ENCODE results near the gene OPN1SW. TPM values are rescaled to one million over a fixed set of nuclear protein-coding genes. Genes with fewer than 3 reads are reported as not detected.

Gene OPN1SW
- total RNA-seq, 1 donor from 2014 or later: not detected

DNA sequence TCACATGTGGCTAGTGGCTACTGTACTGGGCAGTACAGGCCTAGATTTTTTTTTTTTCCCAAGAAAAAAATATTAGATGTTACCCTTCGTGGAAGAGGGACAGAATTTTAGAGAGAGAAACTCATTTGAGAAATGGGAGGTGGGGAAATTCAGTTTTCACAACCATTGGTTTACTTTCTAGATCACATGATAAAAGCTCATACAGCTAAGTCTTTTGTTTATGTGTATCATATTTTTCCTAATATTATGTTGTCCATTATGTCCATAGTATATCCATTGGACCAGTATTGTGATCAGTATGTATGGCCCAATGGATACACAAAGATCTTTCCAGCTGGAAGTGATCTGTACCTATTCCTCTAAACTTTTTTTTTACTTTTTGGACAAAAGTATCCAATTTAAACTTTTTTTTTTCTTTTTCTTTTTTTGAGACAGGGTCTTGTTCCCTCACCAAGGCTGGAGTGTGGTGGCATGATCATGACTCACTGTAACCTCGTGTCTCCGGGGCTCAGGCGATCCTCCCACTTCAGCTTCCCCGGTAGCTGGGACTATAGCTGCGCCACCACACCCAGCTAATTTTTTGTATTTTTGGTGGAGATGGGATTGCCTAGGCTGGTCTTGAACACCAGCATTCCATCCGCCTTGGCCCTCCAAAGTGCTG, 32.4 kb downstream of the OPN1SW start:
- Mint-ChIP-seq H3K36me3 (ENCODE audit: low read depth) (peaks cover 23% of the 10 kb centered on the region), H3K4me1 (ENCODE audit: low read depth) (peaks cover 40% of the 10 kb centered on the region), H3K4me3 (no peak overlapping the region), H3K27me3 (ENCODE audit: insufficient read depth) (no peaks in the 10 kb centered on the region), H3K9me3 (no peaks in the 10 kb centered on the region), H3K27ac (no peak overlapping the region)
- intact Hi-C loops (cut with micrococcal nuclease): no loop called here
- no peak for DNase-seq (ENCODE audit: low spot score)

GRCh38 chr7:128742206-128742605, 33.4 kb downstream of the OPN1SW start:
- no peak for DNase-seq (ENCODE audit: low spot score)
- peaks cover 18% of the 10 kb centered on the region for H3K36me3 Mint-ChIP-seq (ENCODE audit: low read depth)
- intact Hi-C loops (cut with micrococcal nuclease): no loop called here
- peaks cover 38% of the 10 kb centered on the region for H3K4me1 Mint-ChIP-seq (ENCODE audit: low read depth)
- no peaks in the 10 kb centered on the region for H3K9me3 Mint-ChIP-seq
- no peaks in the 10 kb centered on the region for H3K27me3 Mint-ChIP-seq (ENCODE audit: insufficient read depth)
- H3K27ac Mint-ChIP-seq: no peak overlapping the region
- no peak overlapping the region for H3K4me3 Mint-ChIP-seq

DNA sequence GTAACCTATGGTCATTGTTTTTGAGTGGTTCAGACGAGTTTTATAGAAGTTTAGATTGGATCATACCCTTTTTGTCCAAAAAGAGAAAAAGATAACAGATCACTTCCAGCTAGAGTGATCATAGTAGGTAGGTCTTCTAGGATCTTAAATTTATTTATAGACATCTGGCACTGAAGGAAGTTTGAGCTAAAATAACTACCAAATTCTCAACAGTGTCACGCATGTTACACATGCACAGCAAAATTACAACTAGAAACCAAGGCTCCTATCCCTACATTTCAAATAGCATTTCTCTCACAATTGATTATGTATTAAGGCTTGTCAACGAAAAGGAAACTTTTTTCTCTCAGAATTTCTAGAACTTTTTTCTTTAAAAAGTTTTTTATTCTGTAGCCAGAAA, 34.1 kb downstream of the OPN1SW start:
- no peak overlapping the region for H3K27ac Mint-ChIP-seq
- no peaks in the 10 kb centered on the region for H3K9me3 Mint-ChIP-seq
- no peaks in the 10 kb centered on the region for H3K27me3 Mint-ChIP-seq (ENCODE audit: insufficient read depth)
- H3K36me3 Mint-ChIP-seq (ENCODE audit: low read depth): peaks cover 15% of the 10 kb centered on the region
- intact Hi-C loops (cut with micrococcal nuclease): no loop called here
- DNase-seq (ENCODE audit: low spot score): no peak
- H3K4me1 Mint-ChIP-seq (ENCODE audit: low read depth): peaks cover 35% of the 10 kb centered on the region
- no peak overlapping the region for H3K4me3 Mint-ChIP-seq

DNA sequence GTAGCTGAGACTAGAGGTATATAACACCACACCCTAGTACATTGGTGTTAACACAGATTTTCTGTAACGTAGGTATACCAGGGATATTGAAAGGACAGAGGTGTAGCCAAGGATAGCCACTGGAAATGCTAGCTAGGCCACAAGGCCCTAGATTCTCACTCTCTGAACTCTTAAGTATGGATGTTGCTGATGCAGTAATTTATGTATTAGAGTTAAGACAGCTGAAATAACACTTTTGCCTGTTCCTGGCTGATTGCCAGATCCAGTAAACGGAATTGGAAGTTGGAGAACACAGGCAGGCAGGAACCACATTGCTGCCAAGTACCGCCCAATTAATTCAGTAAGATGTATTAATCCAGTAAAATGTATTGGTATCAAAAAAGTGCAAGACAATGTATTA, 34.6 kb downstream of the OPN1SW start:
- H3K4me1 Mint-ChIP-seq (ENCODE audit: low read depth): peaks cover 35% of the 10 kb centered on the region
- DNase-seq (ENCODE audit: low spot score): no peak
- no peak overlapping the region for H3K4me3 Mint-ChIP-seq
- H3K9me3 Mint-ChIP-seq: no peaks in the 10 kb centered on the region
- H3K27ac Mint-ChIP-seq: no peak overlapping the region
- no peaks in the 10 kb centered on the region for H3K27me3 Mint-ChIP-seq (ENCODE audit: insufficient read depth)
- intact Hi-C loops (cut with micrococcal nuclease): no loop called here
- H3K36me3 Mint-ChIP-seq (ENCODE audit: low read depth): peaks cover 15% of the 10 kb centered on the region

DNA sequence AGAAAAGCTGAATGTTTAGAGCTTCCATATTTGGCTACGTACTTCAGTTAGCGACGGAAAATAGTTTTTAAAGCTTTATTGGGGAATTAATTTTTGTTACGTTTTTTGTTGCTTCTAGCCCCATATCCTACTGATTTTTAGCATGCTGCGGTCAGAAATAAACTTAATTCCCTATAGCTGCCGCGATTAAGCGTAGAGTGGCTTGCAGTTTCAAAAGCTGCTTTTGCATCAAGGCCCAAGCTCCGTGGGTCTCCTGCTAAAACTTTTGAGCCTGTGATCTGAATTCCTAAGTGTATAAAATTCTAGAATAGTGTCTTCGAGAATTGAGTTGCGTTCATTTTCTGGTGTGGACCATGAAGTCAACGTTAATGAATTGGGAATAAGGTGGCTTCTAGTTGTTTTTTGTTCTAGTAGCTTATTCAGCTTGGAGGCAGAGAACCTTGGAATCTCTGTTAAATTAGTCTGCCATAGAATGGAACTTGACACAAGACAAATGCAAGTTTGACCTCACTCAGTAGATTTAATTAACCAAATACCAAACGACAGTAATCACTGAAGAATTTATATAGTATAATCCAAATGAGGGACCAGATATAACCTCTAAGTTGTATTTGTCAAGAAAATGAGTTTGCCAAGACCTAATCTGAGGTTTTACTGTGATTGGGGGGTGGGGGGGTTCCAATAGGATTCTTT, 35.5 kb downstream of the OPN1SW start:
- Mint-ChIP-seq H3K36me3 (ENCODE audit: low read depth) (peaks cover 12% of the 10 kb centered on the region), H3K9me3 (no peaks in the 10 kb centered on the region), H3K4me1 (ENCODE audit: low read depth) (peaks cover 30% of the 10 kb centered on the region), H3K4me3 (peak overlapping the region; percentile 100), H3K27ac (peak overlapping the region; percentile 99), H3K27me3 (ENCODE audit: insufficient read depth) (no peaks in the 10 kb centered on the region)
- no peak for DNase-seq (ENCODE audit: low spot score)
- intact Hi-C loops (cut with micrococcal nuclease): loop anchor here (1.0 to 5.0 kb wide), 9 partner anchors 43 to 1153 kb away; partner anchors contain the start of genes AHCYL2, ARF5, ATP6V1F and CCDC136

- peaks cover 8% of the 10 kb centered on the region for H3K36me3 Mint-ChIP-seq (ENCODE audit: low read depth)
- peaks cover 26% of the 10 kb centered on the region for H3K4me1 Mint-ChIP-seq (ENCODE audit: low read depth)
- peak within 1 kb of the TSS; percentile 100 for H3K4me3 Mint-ChIP-seq
- intact Hi-C loops (cut with micrococcal nuclease): loop anchor here (1.0 to 5.0 kb wide), 9 partner anchors 42 to 1152 kb away; partner anchors contain the start of genes AHCYL2, ARF5, ATP6V1F and CCDC136
- peak within 1 kb of the TSS; percentile 99 for H3K27ac Mint-ChIP-seq
- DNase-seq (ENCODE audit: low spot score): peak; percentile 95
- no peaks in the 10 kb centered on the region for H3K9me3 Mint-ChIP-seq
- H3K27me3 Mint-ChIP-seq (ENCODE audit: insufficient read depth): no peaks in the 10 kb centered on the region
Measured at GRCh38 chr7:128739048-128739962, 36.3 kb downstream of the OPN1SW start, which contains the start of gene CALU. CALU (plus strand) TSS chr7:128739359; CDS start chr7:128748584, 9,225 bp downstream.

- intact Hi-C loops (cut with micrococcal nuclease): loop anchor here (1.0 to 5.0 kb wide), 9 partner anchors 41 to 1151 kb away; partner anchors contain the start of genes AHCYL2, ARF5, ATP6V1F and CCDC136
- no peak for DNase-seq (ENCODE audit: low spot score)
- H3K9me3 Mint-ChIP-seq: no peaks in the 10 kb centered on the region
- H3K27ac Mint-ChIP-seq: peak overlapping the region; percentile 99
- peak overlapping the region; percentile 100 for H3K4me3 Mint-ChIP-seq
- H3K27me3 Mint-ChIP-seq (ENCODE audit: insufficient read depth): no peaks in the 10 kb centered on the region
- H3K36me3 Mint-ChIP-seq (ENCODE audit: low read depth): peaks cover 6% of the 10 kb centered on the region
- H3K4me1 Mint-ChIP-seq (ENCODE audit: low read depth): peaks cover 23% of the 10 kb centered on the region
Measured at GRCh38 chr7:128738570-128739047, 37.0 kb downstream of the OPN1SW start.

- Mint-ChIP-seq H3K9me3 (no peaks in the 10 kb centered on the region), H3K27me3 (ENCODE audit: insufficient read depth) (no peaks in the 10 kb centered on the region), H3K27ac (no peak overlapping the region), H3K36me3 (ENCODE audit: low read depth) (peaks cover 6% of the 10 kb centered on the region), H3K4me1 (ENCODE audit: low read depth) (peaks cover 23% of the 10 kb centered on the region), H3K4me3 (peak overlapping the region; percentile 100)
- DNase-seq (ENCODE audit: low spot score): no peak
- intact Hi-C loops (cut with micrococcal nuclease): loop anchor here (2.0 to 5.0 kb wide), 5 partner anchors 41 to 1151 kb away; partner anchors contain the start of genes AHCYL2, ARF5, GCC1 and HILPDA
Measured at GRCh38 chr7:128737867-128738385, 37.7 kb downstream of the OPN1SW start.

- H3K4me3 Mint-ChIP-seq: no peak overlapping the region
- DNase-seq (ENCODE audit: low spot score): no peak
- H3K9me3 Mint-ChIP-seq: no peaks in the 10 kb centered on the region
- H3K27me3 Mint-ChIP-seq (ENCODE audit: insufficient read depth): no peaks in the 10 kb centered on the region
- peaks cover 6% of the 10 kb centered on the region for H3K36me3 Mint-ChIP-seq (ENCODE audit: low read depth)
- no peak overlapping the region for H3K27ac Mint-ChIP-seq
- H3K4me1 Mint-ChIP-seq (ENCODE audit: low read depth): peaks cover 23% of the 10 kb centered on the region
- intact Hi-C loops (cut with micrococcal nuclease): loop anchor here (5.0 kb wide), 3 partner anchors 40 to 1150 kb away; partner anchors contain the start of genes ARF5, GCC1 and HILPDA
Measured at GRCh38 chr7:128737441-128737840, 38.2 kb downstream of the OPN1SW start.

GRCh38 chr7:128735436-128735835, 40.2 kb downstream of the OPN1SW start:
- H3K4me3 Mint-ChIP-seq: no peak overlapping the region

GRCh38 chr7:128734890-128735289, 40.7 kb downstream of the OPN1SW start:
- H3K4me1 Mint-ChIP-seq (ENCODE audit: low read depth): peaks cover 15% of the 10 kb centered on the region
- intact Hi-C loops (cut with micrococcal nuclease): loop anchor here (5.0 kb wide), 3 partner anchors 38 to 1148 kb away; partner anchors contain the start of genes ARF5, GCC1 and HILPDA
- H3K4me3 Mint-ChIP-seq: no peak overlapping the region
- peaks cover 9% of the 10 kb centered on the region for H3K27me3 Mint-ChIP-seq (ENCODE audit: insufficient read depth)
- H3K36me3 Mint-ChIP-seq (ENCODE audit: low read depth): peaks cover 4% of the 10 kb centered on the region
- no peak for DNase-seq (ENCODE audit: low spot score)
- no peaks in the 10 kb centered on the region for H3K9me3 Mint-ChIP-seq
- H3K27ac Mint-ChIP-seq: no peak overlapping the region

More at GRCh38 chr7:128735436-128735835, 40.2 kb downstream of the OPN1SW start:
- H3K9me3 Mint-ChIP-seq: no peaks in the 10 kb centered on the region
- DNase-seq (ENCODE audit: low spot score): no peak
- H3K36me3 Mint-ChIP-seq (ENCODE audit: low read depth): peaks cover 4% of the 10 kb centered on the region
- peaks cover 9% of the 10 kb centered on the region for H3K27me3 Mint-ChIP-seq (ENCODE audit: insufficient read depth)
- H3K4me1 Mint-ChIP-seq (ENCODE audit: low read depth): peaks cover 21% of the 10 kb centered on the region
- intact Hi-C loops (cut with micrococcal nuclease): loop anchor here (5.0 kb wide), 3 partner anchors 38 to 1148 kb away; partner anchors contain the start of genes ARF5, GCC1 and HILPDA
- H3K27ac Mint-ChIP-seq: no peak overlapping the region

GRCh38 chr7:128733278-128733645, 42.3 kb downstream of the OPN1SW start:
- no peaks in the 10 kb centered on the region for H3K36me3 Mint-ChIP-seq (ENCODE audit: low read depth)
- intact Hi-C loops (cut with micrococcal nuclease): no loop called here
- peaks cover 9% of the 10 kb centered on the region for H3K27me3 Mint-ChIP-seq (ENCODE audit: insufficient read depth)
- peaks cover 5% of the 10 kb centered on the region for H3K4me1 Mint-ChIP-seq (ENCODE audit: low read depth)
- H3K27ac Mint-ChIP-seq: no peak overlapping the region
- no peaks in the 10 kb centered on the region for H3K9me3 Mint-ChIP-seq
- no peak overlapping the region for H3K4me3 Mint-ChIP-seq
- DNase-seq (ENCODE audit: low spot score): no peak

All from activated T-helper 1 cell treated with anti-CD3 and anti-CD28 coated beads, Interleukin-12 subunit alpha, Interleukin-12 subunit beta, Interleukin-2, Interleukin-4 antibody, amounts not matched to agents 30 ng/mL and 10 ng/mL and 1 ng/mL, durations not matched to agents 14 hours and 24 hours and 36 hours (primary cell).